Ovary (tissue), 9 donors: ENCODE data around the gene FNBP1L. TPM values are rescaled to one million over a fixed set of nuclear protein-coding genes. Genes with fewer than 3 reads are reported as not detected.

Source experiments
- DNase-seq, 5 donors: peaks; one replicate each; pipeline ENCODE4 v3.0.0-alpha.2; 2019 to 2020
- H3K27ac ChIP-seq, 2 donors: fragments of 200-600 bp; one replicate each; pipeline versions ENCODE4 v1.5.1 to v1.8.0; 2019 to 2022
- H3K27me3 ChIP-seq: fragments of 200-600 bp; one replicate; pipeline ENCODE4 v1.8.0; 2022
- H3K36me3 ChIP-seq: fragments of 200-600 bp; sonication (generic); one replicate; pipeline ENCODE4 v1.5.1; 2019
- H3K4me1 ChIP-seq: one replicate; pipeline ENCODE4 v1.8.1; 2013; ENCODE audit warnings: mild to moderate bottlenecking, moderate library complexity; ENCODE audit not compliant: insufficient read depth
- H3K4me3 ChIP-seq: fragments of 200-600 bp; sonication (generic); one replicate; pipeline ENCODE4 v1.5.1; 2017
- H3K9me3 ChIP-seq, 2 donors: fragments of 200-600 bp in 1 of 2; sonication (generic) in 1 of 2; one replicate each; pipeline versions ENCODE4 v1.5.1 to v1.8.1; 2013 to 2019; ENCODE audit warnings: mild to moderate bottlenecking in 1 of 2, moderate library complexity in 1 of 2
- CTCF ChIP-seq, 3 donors: fragments of 450-650 bp in 2 of 3; fragments of 200-600 bp in 1 of 3; IDR thresholded peaks; one replicate each; pipeline versions ENCODE4 v1.5.1 to v1.8.0; 2016 to 2022; ENCODE audit warnings: antibody characterized with exemption in 3 of 3, mild to moderate bottlenecking in 1 of 3
- EP300 ChIP-seq: sonication (generic); formaldehyde crosslinking; IDR thresholded peaks from one replicate; pipeline ENCODE4 v1.6.1; 2017; ENCODE audit warnings: antibody characterized with exemption
- POLR2A ChIP-seq: fragments of 450-650 bp; IDR thresholded peaks from one replicate; pipeline ENCODE4 v1.6.1; 2017; ENCODE audit warnings: antibody characterized with exemption, mild to moderate bottlenecking, moderate library complexity
- WGBS, 3 donors: extraction: QIAGEN DNeasy Blood & Tissue Kit in 1 of 3; methylation state at CpG; one replicate each; pipeline versions ENCODE4 v1.1.5 to v1.1.7; 2013 to 2017; 5-methylcytosine and 5-hydroxymethylcytosine counted together
- intact Hi-C, 4 donors: fragments of 100-400 bp; cut with DNase I; formaldehyde crosslinking; loops; one replicate each; pipeline versions ENCODE4 v1.11.0 to v1.15.1; 2022 to 2023
- polyA plus RNA-seq, 2 donors: library from polyadenylated mRNA; stranded (reverse); fragments of 200-250 nt in 1 of 2; fragments of 350-450 nt in 1 of 2; fragmentation: Illumina TruSeq in 1 of 2; extraction: RNeasy Lipid Tissue Mini Kit (QIAGEN cat#74804) in 1 of 2; gene quantifications; one replicate each; pipeline ENCODE4 v1.2.3, GENCODE V29; 2013 to 2014
- total RNA-seq, 7 donors: library from RNA; depleted of rRNA in 2 of 7; stranded (reverse); fragments of >200 nt in 2 of 7; fragmentation: NEBNext Ultra II Directional in 3 of 7; extraction: Animal tissue kit (Norgen Biotek cat#: 25700) in 3 of 7; gene quantifications; one replicate each; pipeline versions ENCODE4 v1.1.0 to v1.2.4, GENCODE V29; 2016 to 2023
- donor health status: DM: no; HTN: no; CAD: no; lungs with moderate emphysema.
- donor health status: DM: no; HTN: no; CAD: no.
- donor health status: Bipolar disorder and iron deficiency.
- donor health status: DM: yes; HTN: yes; CAD: no.
- donor health status: DM: no; HTN: no; CAD: no.
- donor health status: DM: yes; HTN: yes; CAD: no.

Gene FNBP1L
- total and polyA plus RNA-seq, 9 donors = 11.9 to 27.6 (median 18.4) TPM

GRCh38 chr1:93554883-93555872, 107.3 kb downstream of the FNBP1L start:
- H3K27ac ChIP-seq = no peak overlapping the region
- H3K4me3 ChIP-seq = no peak overlapping the region
- TF ChIP-seq POLR2A = no peak
- TF ChIP-seq CTCF (IDR thresholded peaks at IDR 0.05) = no peak
- no peak for TF ChIP-seq EP300
- no peak for DNase-seq
- H3K9me3 ChIP-seq = no peaks in the 10 kb centered on the region
- no peaks in the 10 kb centered on the region for H3K36me3 ChIP-seq
- 79 to 83% (median 81%) methylated on average over 7 of the region's 7 CpGs for WGBS, 3 donors
- H3K27me3 ChIP-seq = no peaks in the 10 kb centered on the region
- H3K4me1 ChIP-seq = no peaks in the 10 kb centered on the region
- intact Hi-C loops = no loop called here

GRCh38 chr1:93556291-93556690, 108.4 kb downstream of the FNBP1L start:
- H3K9me3 ChIP-seq = no peaks in the 10 kb centered on the region
- no peak for TF ChIP-seq EP300
- no peak for TF ChIP-seq CTCF (IDR thresholded peaks at IDR 0.05)
- no peak for TF ChIP-seq POLR2A
- H3K4me1 ChIP-seq = no peaks in the 10 kb centered on the region
- 94 to 98% (median 95%) methylated on average over 2 of the region's 2 CpGs for WGBS, 3 donors
- H3K4me3 ChIP-seq = no peak overlapping the region
- H3K27me3 ChIP-seq = no peaks in the 10 kb centered on the region
- H3K36me3 ChIP-seq = no peaks in the 10 kb centered on the region
- no peak overlapping the region for H3K27ac ChIP-seq
- intact Hi-C loops = no loop called here
- no peak for DNase-seq

DNA sequence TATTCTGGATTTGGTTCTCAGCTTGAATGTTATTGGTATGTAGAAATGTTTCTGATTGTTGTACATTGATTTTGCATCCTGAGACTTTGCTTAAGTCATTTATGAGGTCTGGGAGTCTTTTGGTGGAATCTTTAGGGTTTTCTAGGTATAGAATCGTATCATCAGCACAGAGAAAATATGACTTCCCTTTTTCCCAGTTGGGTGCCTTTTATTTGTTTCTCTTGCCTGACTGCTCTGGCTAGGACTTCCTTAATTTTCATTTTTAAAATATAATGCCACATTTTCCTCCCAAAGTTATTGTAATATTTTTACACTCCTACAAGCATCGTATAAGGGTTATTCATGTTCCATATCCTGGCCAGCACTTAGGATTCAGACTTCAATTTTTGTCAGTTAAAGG, 111.1 kb downstream of the FNBP1L start:
- Histone ChIP-seq H3K9me3 (no peaks in the 10 kb centered on the region), H3K4me1 (no peaks in the 10 kb centered on the region), H3K27ac (no peak overlapping the region), H3K27me3 (no peaks in the 10 kb centered on the region), H3K4me3 (no peak overlapping the region), H3K36me3 (no peaks in the 10 kb centered on the region)
- no peak for TF ChIP-seq POLR2A
- no peak for TF ChIP-seq EP300
- no peak for TF ChIP-seq CTCF (IDR thresholded peaks at IDR 0.05)
- WGBS, 3 donors = 89 to 93% (median 92%) methylated on average over 2 of the region's 2 CpGs
- no peak for DNase-seq
- intact Hi-C loops = no loop called here

DNA sequence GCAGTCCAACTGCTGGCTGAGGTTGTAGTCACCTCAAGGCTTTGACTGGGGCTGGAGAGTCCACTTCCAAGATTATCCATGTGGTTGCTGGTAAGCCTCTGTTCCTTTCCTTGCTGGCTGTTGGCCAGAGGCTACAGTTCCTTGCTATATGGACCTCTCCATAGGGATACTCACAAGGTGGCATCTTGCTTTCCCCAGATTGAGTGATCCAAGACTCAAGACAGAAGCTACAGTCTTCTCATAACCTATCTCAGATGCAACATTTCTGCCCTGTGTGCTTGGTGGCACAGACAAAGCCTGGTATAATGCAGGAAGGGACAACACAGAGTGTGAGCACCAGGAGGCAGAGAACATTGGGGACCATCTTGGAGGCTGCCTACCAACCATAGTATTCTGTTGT, 111.8 kb downstream of the FNBP1L start:
- no peak for TF ChIP-seq EP300
- TF ChIP-seq CTCF (IDR thresholded peaks at IDR 0.05) = no peak
- TF ChIP-seq POLR2A = no peak
- Histone ChIP-seq H3K36me3 (no peaks in the 10 kb centered on the region), H3K4me1 (no peaks in the 10 kb centered on the region), H3K9me3 (no peaks in the 10 kb centered on the region), H3K4me3 (no peak overlapping the region), H3K27me3 (no peaks in the 10 kb centered on the region), H3K27ac (no peak overlapping the region)
- DNase-seq = no peak
- intact Hi-C loops = no loop called here
